Thyroid gland (tissue), 4 donors: Measurements from ENCODE around the gene PPP1R9A.

Source experiments
- POLR2A ChIP-seq, 2 donors: fragments of 450-650 bp; IDR thresholded peaks; one replicate each; pipeline ENCODE4 v1.6.1; 2017; ENCODE audit warnings: antibody characterized with exemption in 2 of 2, mild to moderate bottlenecking in 2 of 2, moderate library complexity in 1 of 2
- TF ChIP-seq, protein P1 (sequence below), 6 experiments: fragments of 200-600 bp in 3 of 6; fragments of 450-650 bp in 3 of 6; sonication (generic) in 3 of 6; IDR thresholded peaks; one replicate each; pipeline ENCODE4 v1.5.1; 2016 to 2019; ENCODE audit warnings: antibody characterized with exemption in 6 of 6, mild to moderate bottlenecking in 2 of 6, inconsistent platforms in 1 of 6, moderate library complexity in 1 of 6

DNA sequence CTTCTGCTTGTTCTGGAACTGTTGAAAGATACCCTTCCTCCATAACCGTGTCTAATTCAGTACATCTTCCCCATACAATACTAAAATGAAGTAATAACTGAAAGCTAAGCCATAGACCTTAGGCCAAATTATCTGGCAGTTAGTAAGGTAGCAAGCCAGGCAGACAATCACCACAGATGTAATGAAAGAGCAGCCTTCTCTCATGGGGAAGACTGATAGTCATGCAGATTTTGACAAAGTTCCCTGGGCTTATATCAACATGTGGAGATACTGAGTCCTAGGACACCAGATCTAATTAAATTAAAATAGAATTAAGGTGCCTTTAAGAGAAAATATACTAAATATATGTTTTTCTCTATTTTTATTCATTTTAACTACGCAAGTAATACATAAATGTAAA is 355.5 kb downstream of the PPP1R9A start:
- TF ChIP-seq POLR2A (IDR thresholded peaks at IDR 0.05) = no peak
- TF ChIP-seq, protein P1, sequence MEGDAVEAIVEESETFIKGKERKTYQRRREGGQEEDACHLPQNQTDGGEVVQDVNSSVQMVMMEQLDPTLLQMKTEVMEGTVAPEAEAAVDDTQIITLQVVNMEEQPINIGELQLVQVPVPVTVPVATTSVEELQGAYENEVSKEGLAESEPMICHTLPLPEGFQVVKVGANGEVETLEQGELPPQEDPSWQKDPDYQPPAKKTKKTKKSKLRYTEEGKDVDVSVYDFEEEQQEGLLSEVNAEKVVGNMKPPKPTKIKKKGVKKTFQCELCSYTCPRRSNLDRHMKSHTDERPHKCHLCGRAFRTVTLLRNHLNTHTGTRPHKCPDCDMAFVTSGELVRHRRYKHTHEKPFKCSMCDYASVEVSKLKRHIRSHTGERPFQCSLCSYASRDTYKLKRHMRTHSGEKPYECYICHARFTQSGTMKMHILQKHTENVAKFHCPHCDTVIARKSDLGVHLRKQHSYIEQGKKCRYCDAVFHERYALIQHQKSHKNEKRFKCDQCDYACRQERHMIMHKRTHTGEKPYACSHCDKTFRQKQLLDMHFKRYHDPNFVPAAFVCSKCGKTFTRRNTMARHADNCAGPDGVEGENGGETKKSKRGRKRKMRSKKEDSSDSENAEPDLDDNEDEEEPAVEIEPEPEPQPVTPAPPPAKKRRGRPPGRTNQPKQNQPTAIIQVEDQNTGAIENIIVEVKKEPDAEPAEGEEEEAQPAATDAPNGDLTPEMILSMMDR (IDR thresholded peaks at IDR 0.05) = no peak
